Measurements from ENCODE around the gene VSNL1. TPM values are rescaled to one million over a fixed set of nuclear protein-coding genes. Genes with fewer than 3 reads are reported as not detected.

VSNL1 gene
- total RNA-seq, 3 donors from 2014 or later: 2.1 to 5.4 (median 2.1) TPM

GRCh38 chr2:17590342-17590911 is 49.9 kb downstream of the VSNL1 start:
- no peaks in the 10 kb centered on the region for H3K4me1 ChIP-seq (ENCODE audit: low read depth)
- intact Hi-C loops (cut with DNase I, micrococcal nuclease): no loop called here
- no peak overlapping the region for H3K4me3 ChIP-seq
- DNase-seq (no peak), ATAC-seq (no peak)
- no peaks in the 10 kb centered on the region for H3K36me3 ChIP-seq (ENCODE audit: low read depth)
- TF ChIP-seq CTCF (IDR thresholded peaks at IDR 0.05): no peak
- no peaks in the 10 kb centered on the region for H3K9me3 ChIP-seq

GRCh38 chr2:17591846-17592245 is 51.4 kb downstream of the VSNL1 start:
- Histone ChIP-seq H3K36me3 (ENCODE audit: low read depth) (no peaks in the 10 kb centered on the region), H3K9me3 (no peaks in the 10 kb centered on the region), H3K4me3 (no peak overlapping the region), H3K4me1 (ENCODE audit: low read depth) (no peaks in the 10 kb centered on the region)
- ATAC-seq: no peak
- no peak for TF ChIP-seq CTCF (IDR thresholded peaks at IDR 0.05)
- intact Hi-C loops (cut with DNase I, micrococcal nuclease): no loop called here
- no peak for DNase-seq

- intact Hi-C loops (cut with DNase I, micrococcal nuclease): no loop called here
- Histone ChIP-seq H3K36me3 (ENCODE audit: low read depth) (no peaks in the 10 kb centered on the region), H3K9me3 (no peaks in the 10 kb centered on the region), H3K4me1 (ENCODE audit: low read depth) (no peaks in the 10 kb centered on the region), H3K4me3 (no peak overlapping the region)
- DNase-seq (no peak), ATAC-seq (no peak)
- TF ChIP-seq CTCF (IDR thresholded peaks at IDR 0.05): no peak
Measured at GRCh38 chr2:17592731-17593409, 52.4 kb downstream of the VSNL1 start.

GRCh38 chr2:17593445-17593840 is 52.9 kb downstream of the VSNL1 start:
- no peak overlapping the region for H3K4me3 ChIP-seq
- no peaks in the 10 kb centered on the region for H3K9me3 ChIP-seq
- intact Hi-C loops (cut with DNase I, micrococcal nuclease): no loop called here
- no peak for ATAC-seq
- no peaks in the 10 kb centered on the region for H3K36me3 ChIP-seq (ENCODE audit: low read depth)
- DNase-seq: no peak
- TF ChIP-seq CTCF (IDR thresholded peaks at IDR 0.05): no peak
- no peaks in the 10 kb centered on the region for H3K4me1 ChIP-seq (ENCODE audit: low read depth)

GRCh38 chr2:17593841-17594491 is 53.5 kb downstream of the VSNL1 start:
- no peaks in the 10 kb centered on the region for H3K9me3 ChIP-seq
- H3K4me3 ChIP-seq: no peak overlapping the region
- H3K36me3 ChIP-seq (ENCODE audit: low read depth): no peaks in the 10 kb centered on the region
- H3K4me1 ChIP-seq (ENCODE audit: low read depth): no peaks in the 10 kb centered on the region
- intact Hi-C loops (cut with DNase I, micrococcal nuclease): no loop called here
- no peak for TF ChIP-seq CTCF (IDR thresholded peaks at IDR 0.05)
- DNase-seq (no peak), ATAC-seq (no peak)
